Measurements from ENCODE around the gene CSMD2. TPM values are rescaled to one million over a fixed set of nuclear protein-coding genes. Genes with fewer than 3 reads are reported as not detected.
A peak's percentile ranks its signal among the peaks of the same experiment; 100 is the strongest.

The CSMD2 gene
- total and polyA plus RNA-seq, 2 of the 8 experiments (the other 6 are each of a cell fraction or from before 2014, with no cell fraction given) = 7.0 to 14.7 TPM

GRCh38 chr1:33970148-33970825, 194.7 kb downstream of the CSMD2 start:
- peak in 1 of 2 experiments; percentile 17 for DNase-seq (ENCODE audit: low read depth in 1 of 2, low spot score in 2 of 2)
- H3K4me2 ChIP-seq (ENCODE audit: insufficient read depth in 1 of 2, low read depth in 2 of 2, low read length in 2 of 2) = no peak overlapping the region; a peak in 1 of 4 replicates

More at GRCh38 chr1:33970148-33970825, 194.7 kb downstream of the CSMD2 start:
- Histone ChIP-seq H4K20me1 (replicated peaks in 1 of 2; ENCODE audit: control insufficient read depth in 1 of 2, insufficient read depth in 2 of 2, low read length in 2 of 2) (peaks cover 5 to 7% of the 10 kb centered on the region in 2 experiments), H3K4ac (replicated peaks; ENCODE audit: insufficient read length, low read depth, low read length) (no peak overlapping the region), H3K4me3 (ENCODE audit: extremely low read depth in 1 of 4, insufficient read depth in 2 of 4, low read depth in 3 of 4, low read length in 4 of 4) (no peak overlapping the region), H3K79me1 (ENCODE audit: low read depth, low read length) (no peaks in the 10 kb centered on the region; the same call in 1 of the 2 replicates), H3K23ac (ENCODE audit: insufficient read length) (no peak overlapping the region), H2BK12ac (ENCODE audit: low read depth, low read length) (no peak overlapping the region), H3K18ac (ENCODE audit: extremely low read depth, low read length) (no peak overlapping the region), H3K27me3 (replicated peaks in 1 of 4; ENCODE audit: control insufficient read depth in 3 of 4, extremely low read depth in 1 of 4, insufficient read depth in 3 of 4, low read length in 3 of 4) (no peaks in the 10 kb centered on the region), H2AK5ac (ENCODE audit: low read depth, low read length) (no peak overlapping the region), H3K36me3 (ENCODE audit: control insufficient read depth in 2 of 4, insufficient read depth in 4 of 4, low read length in 3 of 4) (no peaks in the 10 kb centered on the region), H3K27ac (ENCODE audit: low read depth, low read length) (no peak overlapping the region), H3K56ac (replicated peaks; ENCODE audit: insufficient read length, low read depth, low read length) (no peak overlapping the region), H4K5ac (ENCODE audit: insufficient read length, low read depth, low read length) (no peak overlapping the region), H4K8ac (ENCODE audit: extremely low read depth, insufficient read depth, low read length) (peak overlapping the region; percentile 45; the same call in 1 of the 2 replicates), H3K14ac (ENCODE audit: insufficient read length) (no peak overlapping the region), H2BK120ac (replicated peaks; ENCODE audit: low read depth, low read length) (peak overlapping the region; percentile 24), H3K79me2 (ENCODE audit: control insufficient read depth in 1 of 2, insufficient read depth in 2 of 2, low read length in 2 of 2) (0 out of 4 replicates have a peak, but pooled peaks cover 0 to 3% of the 10 kb centered on the region in 2 experiments), H3K9ac (replicated peaks in 1 of 4; ENCODE audit: extremely low read depth in 1 of 4, low read depth in 3 of 4, low read length in 3 of 4) (no peak overlapping the region), H3K4me1 (replicated peaks in 1 of 4; ENCODE audit: control insufficient read depth in 3 of 4, insufficient read depth in 4 of 4, low read length in 3 of 4) (peaks cover 0 to 13% (median 5%) of the 10 kb centered on the region in 4 experiments; a peak in 5 of 7 replicates), H4K91ac (replicated peaks; ENCODE audit: insufficient read length, low read length) (no peak overlapping the region), H3K9me3 (ENCODE audit: insufficient read depth in 2 of 2, low read depth in 1 of 2, low read length in 1 of 2) (no peaks in the 10 kb centered on the region), H3K23me2 (ENCODE audit: low read depth, low read length) (no peaks in the 10 kb centered on the region), H2BK20ac (ENCODE audit: low read length) (no peak overlapping the region), H2BK15ac (ENCODE audit: low read length) (no peak overlapping the region), H2BK5ac (ENCODE audit: low read depth, low read length) (no peak overlapping the region), H2AFZ (ENCODE audit: low read length) (no peak overlapping the region)
- CTCF ChIA-PET (ENCODE audit: partially characterized antibody) = interaction anchor here (0.6 to 1.9 kb wide), 6 partner anchors 11 to 514 kb away, joined by 3 to 4 read pairs (median 3); no protein-coding TSS in a partner anchor
- WGBS, 2 experiments (ENCODE audit: extremely low coverage in 1 of 2, insufficient coverage in 1 of 2, insufficient read length in 1 of 2, insufficient replicate concordance in 2 of 2, low coverage in 1 of 2, low lambda C conversion rate in 2 of 2, missing lambda C conversion rate in 1 of 2) = 78% methylated on average over 5 of the region's 5 CpGs; no CpG with 5 or more reads in 1 of the 2 experiments
- TF ChIP-seq SRF (IDR thresholded peaks at IDR 0.05; ENCODE audit: low read depth, low read length) (no peak), TEAD4 (IDR thresholded peaks at IDR 0.05; ENCODE audit: low read depth, low read length) (peak; percentile 91), SP4 (IDR thresholded peaks at IDR 0.05; ENCODE audit: low read length) (no peak)
- POLR2A ChIA-PET (ENCODE audit: partially characterized antibody) = interaction anchor here (0.6 kb wide), 1 partner anchor 63 kb away, joined by 4 read pairs; no protein-coding TSS in a partner anchor
- peak; percentile 68 for FAIRE-seq
